ENCODE results near the gene COL4A4. TPM values are rescaled to one million over a fixed set of nuclear protein-coding genes. Genes with fewer than 3 reads are reported as not detected.

Gene COL4A4
- total RNA-seq = 0.21 TPM

DNA sequence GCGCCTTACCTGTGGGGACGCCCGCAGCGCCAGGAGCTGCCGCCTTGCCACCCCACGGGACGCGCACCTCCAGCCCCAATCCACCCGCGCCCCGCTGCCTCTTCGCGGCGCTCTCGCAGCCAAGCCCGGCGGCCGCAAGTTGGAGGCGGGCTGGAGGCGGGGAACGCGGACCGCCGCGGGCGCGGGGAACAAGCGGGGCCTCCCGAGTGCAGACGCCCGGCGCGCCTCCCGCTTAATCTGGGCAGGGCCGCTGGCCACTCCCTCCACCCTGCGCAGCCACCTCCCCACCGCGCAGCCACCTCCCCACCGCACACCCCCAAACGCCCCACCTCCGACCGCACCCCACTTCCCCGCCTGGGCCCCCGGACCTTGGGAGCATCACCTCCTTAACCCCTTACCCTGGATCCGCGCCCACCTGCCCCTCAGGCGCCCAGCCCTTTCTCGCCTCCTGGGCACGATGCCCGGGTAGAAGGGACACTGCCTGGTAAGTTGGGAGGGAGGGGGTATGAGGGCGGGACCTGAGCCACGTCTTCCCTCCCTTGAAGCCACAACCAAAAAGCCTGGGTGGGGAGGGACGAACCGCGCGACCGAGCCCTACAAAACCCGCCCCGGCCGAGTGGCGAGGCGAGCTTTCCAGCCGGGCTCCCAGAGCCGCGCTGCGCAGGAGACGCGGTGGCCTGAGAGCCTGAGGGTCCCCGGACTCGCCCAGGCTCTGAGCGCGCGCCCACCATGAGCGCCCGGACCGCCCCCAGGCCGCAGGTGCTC is at the start of gene COL4A4, which contains the start of gene COL4A3:
Gene COL4A4, minus strand, starts transcription at position 208 of the 765 bp plus-strand sequence. CDS start 16,722 bp downstream, outside the sequence.
Gene COL4A3, plus strand, starts transcription at position 627 of the 765 bp plus-strand sequence. Its CDS starts 103 bp downstream, at position 730.
- peaks cover 65% of the 10 kb centered on the region for H3K27me3 ChIP-seq (ENCODE audit: insufficient read depth, low read length)
- H3K4me3 ChIP-seq (ENCODE audit: low read length) = peak within 1 kb of the TSS; percentile 3
- peaks cover 4% of the 10 kb centered on the region for H3K4me1 ChIP-seq (ENCODE audit: insufficient read depth, low read length)
- H3K9me3 ChIP-seq (ENCODE audit: low read depth, low read length) = no peaks in the 10 kb centered on the region

DNA sequence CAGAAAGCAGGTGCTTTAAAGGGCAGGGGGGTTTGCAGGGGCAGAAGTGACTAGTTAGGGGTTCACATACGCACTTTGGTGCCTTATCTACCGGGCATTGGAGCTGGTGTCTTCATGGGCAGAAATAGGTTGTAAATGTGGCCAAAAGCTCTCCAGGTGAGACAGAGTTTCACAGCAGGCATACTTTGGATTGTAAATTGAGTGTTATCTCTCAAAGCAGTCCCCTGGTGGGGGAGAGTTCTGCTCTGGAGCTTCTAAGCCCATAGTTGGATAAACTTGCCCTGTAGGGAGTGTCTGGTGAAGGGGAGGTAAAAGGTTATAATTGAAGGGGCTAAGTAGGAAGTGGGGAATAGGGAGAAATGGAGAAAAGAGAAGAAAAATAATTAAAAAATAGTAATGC is 43.6 kb upstream of the COL4A4 start:
- Histone ChIP-seq H3K9me3 (ENCODE audit: low read depth, low read length) (no peaks in the 10 kb centered on the region), H3K4me1 (ENCODE audit: insufficient read depth, low read length) (no peaks in the 10 kb centered on the region), H3K4me3 (ENCODE audit: low read length) (no peak overlapping the region), H3K27me3 (ENCODE audit: insufficient read depth, low read length) (peaks cover 2% of the 10 kb centered on the region)

DNA sequence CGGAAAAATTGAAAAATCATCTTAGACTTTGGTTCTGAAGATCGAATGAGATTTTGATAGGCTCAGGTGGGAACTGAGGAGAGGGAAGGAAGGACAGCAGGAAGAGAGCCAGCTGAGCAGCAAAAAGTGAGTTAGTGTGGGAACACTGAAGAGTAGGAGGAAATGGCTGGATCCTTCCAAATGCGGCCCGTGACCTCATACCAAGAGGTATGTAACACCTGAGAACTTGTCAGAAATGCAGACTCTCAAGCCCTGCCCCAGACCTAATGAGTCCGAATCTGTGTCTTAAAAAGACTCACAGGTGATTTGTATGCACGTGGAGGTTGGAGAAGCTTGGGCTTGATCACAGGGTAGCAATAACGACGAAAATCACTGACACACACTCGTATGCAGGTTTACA is 42.4 kb upstream of the COL4A4 start:
- H3K27me3 ChIP-seq (ENCODE audit: insufficient read depth, low read length) = peaks cover 2% of the 10 kb centered on the region
- H3K4me1 ChIP-seq (ENCODE audit: insufficient read depth, low read length) = no peaks in the 10 kb centered on the region
- H3K4me3 ChIP-seq (ENCODE audit: low read length) = no peak overlapping the region
- H3K9me3 ChIP-seq (ENCODE audit: low read depth, low read length) = no peaks in the 10 kb centered on the region

DNA sequence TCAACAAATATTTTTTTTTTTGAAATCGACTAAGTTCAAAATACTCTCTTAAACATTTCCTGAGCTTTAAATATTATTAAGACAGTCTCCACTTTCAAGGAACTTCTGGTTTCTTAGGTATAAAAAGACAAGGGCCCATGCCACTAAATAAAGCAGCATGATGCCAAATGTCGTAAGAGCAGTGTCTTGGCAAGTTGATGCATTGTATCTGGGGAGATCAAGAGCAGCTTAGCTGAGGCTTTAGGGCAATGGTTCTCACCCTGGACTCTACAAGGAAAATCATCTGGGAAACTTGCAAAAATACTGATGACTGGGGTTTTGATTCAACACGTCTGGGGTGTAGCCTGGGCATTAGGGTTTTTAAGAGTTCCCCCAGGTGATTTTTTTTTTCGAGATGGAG is 41.7 kb upstream of the COL4A4 start:
- H3K9me3 ChIP-seq (ENCODE audit: low read depth, low read length) = no peaks in the 10 kb centered on the region
- no peaks in the 10 kb centered on the region for H3K4me1 ChIP-seq (ENCODE audit: insufficient read depth, low read length)
- H3K27me3 ChIP-seq (ENCODE audit: insufficient read depth, low read length) = peaks cover 2% of the 10 kb centered on the region
- no peak overlapping the region for H3K4me3 ChIP-seq (ENCODE audit: low read length)

DNA sequence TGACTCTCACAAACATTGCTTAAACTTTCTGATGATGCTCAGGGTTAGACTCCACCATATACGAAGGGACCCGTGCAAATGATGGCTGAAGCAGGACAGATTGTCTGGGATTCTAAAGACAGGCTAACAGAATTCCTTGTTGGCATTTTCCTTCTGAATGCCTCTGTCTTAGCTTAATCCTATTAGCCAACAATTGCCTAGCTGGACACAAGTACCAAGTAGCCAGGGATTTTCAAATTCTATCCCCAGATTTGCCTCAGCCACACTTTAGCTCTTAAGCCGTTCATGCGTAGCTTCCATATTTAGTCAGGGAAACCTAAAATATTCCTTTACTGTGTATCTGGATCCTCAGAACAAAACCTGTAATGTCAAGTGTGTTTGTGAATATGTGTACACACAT is 40.4 kb upstream of the COL4A4 start:
- Histone ChIP-seq H3K27me3 (ENCODE audit: insufficient read depth, low read length) (peaks cover 2% of the 10 kb centered on the region), H3K4me3 (ENCODE audit: low read length) (no peak overlapping the region), H3K9me3 (ENCODE audit: low read depth, low read length) (no peaks in the 10 kb centered on the region), H3K4me1 (ENCODE audit: insufficient read depth, low read length) (no peaks in the 10 kb centered on the region)

DNA sequence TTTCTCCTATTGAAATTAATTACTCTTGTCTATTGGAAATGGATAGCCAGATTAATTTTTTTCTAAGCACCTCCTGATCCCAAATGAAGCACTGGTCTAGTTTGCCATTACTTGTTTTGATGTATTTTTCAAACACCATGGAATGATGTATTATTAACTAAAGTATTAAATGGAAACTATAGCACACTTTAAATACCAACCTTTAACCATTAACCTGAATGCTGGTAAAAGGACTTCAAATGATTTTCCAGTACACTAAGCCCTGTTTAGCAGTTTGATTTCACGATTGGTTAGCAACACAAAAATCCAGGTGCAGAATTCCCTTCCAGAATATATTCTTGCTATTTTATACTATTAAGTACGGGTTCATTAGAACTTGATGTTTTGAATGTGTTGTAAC is 37.8 kb upstream of the COL4A4 start:
- no peaks in the 10 kb centered on the region for H3K4me1 ChIP-seq (ENCODE audit: insufficient read depth, low read length)
- no peaks in the 10 kb centered on the region for H3K9me3 ChIP-seq (ENCODE audit: low read depth, low read length)
- H3K27me3 ChIP-seq (ENCODE audit: insufficient read depth, low read length) = peaks cover 2% of the 10 kb centered on the region
- H3K4me3 ChIP-seq (ENCODE audit: low read length) = no peak overlapping the region

DNA sequence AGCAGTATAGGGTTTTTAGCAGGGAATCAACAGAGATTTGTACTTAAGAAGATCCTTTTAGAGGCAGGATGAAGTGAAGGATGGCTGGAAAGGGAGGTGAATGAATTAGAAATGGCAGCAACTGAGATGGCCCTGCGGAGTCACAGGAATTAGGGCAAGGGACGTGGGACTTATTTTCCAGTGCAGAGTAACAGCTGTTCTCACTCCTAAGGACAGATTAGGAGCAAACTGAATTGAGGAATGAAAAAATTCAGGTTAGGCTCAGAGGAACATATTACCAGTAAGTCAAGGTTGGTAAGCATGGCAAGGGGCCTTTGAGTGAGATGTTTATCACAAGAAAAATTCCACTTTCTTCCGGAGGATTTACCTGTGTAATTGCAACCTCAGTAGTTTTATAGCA is 34.9 kb upstream of the COL4A4 start:
- Histone ChIP-seq H3K4me1 (ENCODE audit: insufficient read depth, low read length) (no peaks in the 10 kb centered on the region), H3K9me3 (ENCODE audit: low read depth, low read length) (no peaks in the 10 kb centered on the region), H3K27me3 (ENCODE audit: insufficient read depth, low read length) (no peaks in the 10 kb centered on the region), H3K4me3 (ENCODE audit: low read length) (no peak overlapping the region)

DNA sequence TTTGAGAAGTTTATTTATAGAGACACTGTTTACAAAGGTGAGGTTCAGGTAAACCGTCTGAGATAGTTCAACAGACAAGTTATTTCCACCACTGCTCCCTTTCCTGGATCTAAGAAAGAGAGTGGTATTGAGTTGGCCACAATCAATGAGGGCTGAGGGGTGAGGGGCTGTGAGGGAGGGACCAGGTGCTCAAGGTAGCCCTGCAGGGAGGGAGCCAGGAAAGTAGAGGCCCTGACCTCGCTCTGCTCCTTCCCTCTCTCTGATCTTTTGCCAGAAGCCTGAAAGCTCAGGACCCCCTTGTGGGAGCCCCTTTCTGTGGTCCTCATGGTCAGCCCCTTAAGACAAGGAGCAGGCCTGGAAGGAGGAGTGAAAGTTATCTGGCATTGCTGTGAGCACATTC is 30.2 kb upstream of the COL4A4 start:
- no peaks in the 10 kb centered on the region for H3K4me1 ChIP-seq (ENCODE audit: insufficient read depth, low read length)
- no peak overlapping the region for H3K4me3 ChIP-seq (ENCODE audit: low read length)
- H3K27me3 ChIP-seq (ENCODE audit: insufficient read depth, low read length) = peaks cover 5% of the 10 kb centered on the region
- no peaks in the 10 kb centered on the region for H3K9me3 ChIP-seq (ENCODE audit: low read depth, low read length)

DNA sequence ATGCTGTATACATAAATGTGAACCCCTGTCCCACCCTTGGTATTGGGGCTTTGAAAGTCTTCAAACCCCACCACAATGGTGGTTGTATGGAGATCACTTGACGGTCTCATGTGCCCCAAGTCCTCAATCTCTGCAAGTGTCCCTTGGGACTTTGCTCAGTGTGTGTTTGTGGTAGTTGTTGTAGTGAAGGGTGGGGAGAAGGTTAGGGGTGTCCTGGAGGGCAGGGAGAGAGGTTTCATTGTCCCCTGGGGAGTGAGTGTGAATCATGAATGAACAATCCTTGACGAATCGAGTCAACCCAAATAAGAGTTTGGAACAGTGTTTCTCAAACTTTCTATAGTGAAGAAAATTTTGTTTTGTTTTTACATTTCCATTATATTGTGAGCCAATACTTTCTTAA is 28.5 kb upstream of the COL4A4 start:
- Histone ChIP-seq H3K4me3 (ENCODE audit: low read length) (no peak overlapping the region), H3K4me1 (ENCODE audit: insufficient read depth, low read length) (no peaks in the 10 kb centered on the region), H3K9me3 (ENCODE audit: low read depth, low read length) (no peaks in the 10 kb centered on the region), H3K27me3 (ENCODE audit: insufficient read depth, low read length) (peaks cover 5% of the 10 kb centered on the region)

DNA sequence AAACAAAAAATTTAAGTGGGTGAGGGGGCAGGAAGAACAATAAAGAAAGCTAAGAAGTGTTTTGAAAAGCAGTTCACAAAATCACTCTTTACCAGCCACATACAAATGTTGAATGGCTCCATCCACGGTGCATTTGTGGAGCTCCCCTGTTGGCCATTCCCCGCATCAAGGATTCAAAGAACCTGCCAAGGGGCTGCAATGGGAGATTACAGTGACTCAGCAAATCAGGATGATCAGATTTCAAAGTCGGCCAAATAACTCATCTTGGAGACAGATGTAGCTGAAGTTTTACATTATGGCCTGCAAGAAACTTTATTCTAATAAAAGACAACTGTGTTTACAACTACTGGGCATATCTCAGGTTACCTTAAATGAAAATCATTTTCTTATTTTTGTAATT is 27.4 kb upstream of the COL4A4 start:
- peaks cover 5% of the 10 kb centered on the region for H3K27me3 ChIP-seq (ENCODE audit: insufficient read depth, low read length)
- H3K4me3 ChIP-seq (ENCODE audit: low read length) = no peak overlapping the region
- H3K4me1 ChIP-seq (ENCODE audit: insufficient read depth, low read length) = no peaks in the 10 kb centered on the region
- H3K9me3 ChIP-seq (ENCODE audit: low read depth, low read length) = no peaks in the 10 kb centered on the region

DNA sequence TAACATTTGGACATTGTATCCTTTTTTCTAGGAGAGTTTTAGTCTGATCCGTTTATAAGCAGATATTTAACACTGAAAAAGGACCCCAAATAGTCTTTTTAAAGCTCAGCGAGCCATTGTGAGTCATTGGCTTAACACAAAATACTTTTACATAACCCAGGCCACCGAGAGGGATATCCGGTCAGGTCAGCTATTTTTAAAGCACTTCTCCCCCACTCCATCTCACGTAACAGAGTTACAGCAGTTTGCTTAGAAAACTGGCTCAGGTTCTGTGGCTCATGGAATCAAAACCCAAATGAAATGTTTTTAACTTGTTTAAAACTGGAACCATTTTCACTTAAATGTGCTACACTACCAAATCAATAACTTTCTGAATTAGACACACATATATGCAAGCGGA is 24.3 kb upstream of the COL4A4 start:
- no peak overlapping the region for H3K4me3 ChIP-seq (ENCODE audit: low read length)

DNA sequence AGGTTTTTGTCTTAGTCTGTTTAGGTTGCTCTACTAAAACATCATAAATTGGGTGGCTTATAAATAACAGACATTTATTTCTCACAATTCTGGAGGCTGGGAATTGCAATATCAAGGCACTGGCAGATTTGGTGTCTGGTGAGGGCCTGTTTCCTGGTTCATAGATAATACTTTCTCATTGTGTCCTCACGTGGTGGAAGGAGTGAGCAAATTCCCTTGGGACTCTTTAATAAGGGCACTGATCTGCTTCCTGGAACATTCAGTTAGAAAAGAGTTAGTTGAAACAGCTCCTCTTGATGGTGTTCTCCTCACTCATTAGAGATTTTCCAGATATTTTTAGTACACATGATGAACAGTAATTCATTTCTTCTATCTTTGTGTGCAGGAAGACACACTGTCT is 22.7 kb upstream of the COL4A4 start:
- Histone ChIP-seq H3K9me3 (ENCODE audit: low read depth, low read length) (no peaks in the 10 kb centered on the region), H3K27me3 (ENCODE audit: insufficient read depth, low read length) (peaks cover 5% of the 10 kb centered on the region), H3K4me1 (ENCODE audit: insufficient read depth, low read length) (no peaks in the 10 kb centered on the region), H3K4me3 (ENCODE audit: low read length) (no peak overlapping the region)

More for the DNA sequence above, 24.3 kb upstream of the COL4A4 start:
- Histone ChIP-seq H3K27me3 (ENCODE audit: insufficient read depth, low read length) (peaks cover 5% of the 10 kb centered on the region), H3K4me1 (ENCODE audit: insufficient read depth, low read length) (no peaks in the 10 kb centered on the region), H3K9me3 (ENCODE audit: low read depth, low read length) (no peaks in the 10 kb centered on the region)

DNA sequence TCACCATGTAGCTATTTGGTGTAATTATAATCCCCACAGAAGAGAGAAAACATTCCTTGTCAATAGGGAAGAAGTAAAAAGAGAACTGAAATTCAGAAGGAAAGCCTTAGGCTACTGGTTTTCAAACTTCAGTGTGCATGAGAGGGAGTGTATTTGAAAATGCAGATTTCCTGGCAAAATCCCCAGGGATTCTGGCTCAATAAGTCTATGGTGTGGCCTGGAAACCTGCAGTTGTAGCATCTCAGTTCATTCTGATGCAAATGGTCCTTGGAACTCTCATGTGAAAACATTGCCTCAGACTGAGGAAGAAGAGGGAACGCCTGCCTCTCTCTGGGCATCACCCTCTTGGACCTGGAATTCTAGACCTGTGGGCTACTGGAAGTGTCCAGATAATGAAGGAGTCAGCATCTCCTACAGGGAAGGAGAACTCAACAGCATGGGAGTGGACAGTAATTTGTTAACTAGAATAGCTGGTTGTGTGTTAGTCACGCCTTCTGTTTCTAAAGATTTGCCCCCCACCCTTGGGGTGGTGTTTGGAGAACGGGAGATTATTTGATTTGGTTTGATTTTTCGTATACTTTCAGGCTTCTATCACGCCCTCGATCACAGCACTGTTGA is 21.7 kb upstream of the COL4A4 start:
- Histone ChIP-seq H3K9me3 (ENCODE audit: low read depth, low read length) (no peaks in the 10 kb centered on the region), H3K4me1 (ENCODE audit: insufficient read depth, low read length) (no peaks in the 10 kb centered on the region), H3K4me3 (ENCODE audit: low read length) (no peak overlapping the region), H3K27me3 (ENCODE audit: insufficient read depth, low read length) (peaks cover 5% of the 10 kb centered on the region)

DNA sequence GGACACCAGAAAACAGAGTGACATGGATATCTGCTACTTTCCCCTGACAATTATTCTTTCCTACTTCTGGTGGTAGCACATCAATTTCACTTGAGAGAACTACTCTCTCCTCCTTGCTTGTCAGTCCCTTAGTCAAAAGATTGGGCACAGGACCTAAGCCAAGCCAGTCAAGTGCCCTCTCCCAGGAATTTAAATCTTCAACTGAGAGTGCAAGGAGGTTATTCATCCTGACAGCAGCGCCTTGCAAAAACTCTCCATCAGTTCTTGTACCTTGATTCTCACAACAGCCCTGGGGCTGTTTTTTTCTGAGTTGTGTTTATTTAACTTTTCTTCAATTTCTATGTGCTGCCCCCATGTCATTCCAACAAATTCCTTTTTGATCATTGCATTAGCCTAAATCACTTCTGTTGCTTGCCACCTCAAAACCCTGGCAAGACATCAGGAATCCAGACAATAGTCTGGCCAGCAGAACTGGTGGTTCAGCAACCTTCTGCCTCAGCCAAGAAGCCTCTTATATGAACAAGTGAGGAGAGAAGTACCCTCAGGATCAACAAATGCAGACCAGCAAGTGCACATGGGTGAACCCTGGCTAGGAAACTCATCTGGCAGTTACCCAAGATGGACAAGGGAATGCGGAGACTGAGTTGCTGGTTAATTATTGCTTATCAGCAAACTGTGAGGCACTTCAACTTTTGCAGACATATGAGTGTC is 19.8 kb upstream of the COL4A4 start:
- no peaks in the 10 kb centered on the region for H3K27me3 ChIP-seq (ENCODE audit: insufficient read depth, low read length)
- H3K4me1 ChIP-seq (ENCODE audit: insufficient read depth, low read length) = no peaks in the 10 kb centered on the region
- H3K4me3 ChIP-seq (ENCODE audit: low read length) = no peak overlapping the region

DNA sequence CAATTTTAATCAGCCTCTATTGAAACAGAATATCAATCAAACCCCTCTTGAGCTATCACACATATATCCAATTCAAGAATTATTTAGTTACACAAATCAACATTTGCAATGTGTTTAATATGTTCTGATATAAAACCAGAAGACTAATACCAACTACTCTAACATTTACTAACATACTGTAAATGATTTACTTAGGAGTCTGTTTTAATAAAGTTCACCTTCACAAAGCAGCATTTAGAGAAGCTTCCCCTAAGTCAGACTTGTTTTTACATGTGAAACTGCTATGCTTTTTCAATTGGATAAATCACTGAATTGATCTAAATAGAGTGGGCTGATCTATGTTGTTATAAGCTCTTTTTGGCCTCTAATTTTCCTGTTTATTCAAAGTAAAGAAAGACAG is 18.8 kb upstream of the COL4A4 start:
- Histone ChIP-seq H3K4me3 (ENCODE audit: low read length) (no peak overlapping the region), H3K27me3 (ENCODE audit: insufficient read depth, low read length) (no peaks in the 10 kb centered on the region), H3K9me3 (ENCODE audit: low read depth, low read length) (no peaks in the 10 kb centered on the region), H3K4me1 (ENCODE audit: insufficient read depth, low read length) (no peaks in the 10 kb centered on the region)

More for the DNA sequence above, 19.8 kb upstream of the COL4A4 start:
- H3K9me3 ChIP-seq (ENCODE audit: low read depth, low read length) = no peaks in the 10 kb centered on the region

All from mononuclear cell (primary cell).